HEK293T (cell line): ENCODE results near the gene TFDP1.

ENCODE experiments used
- CTCF ChIA-PET: fragments of 350-600 bp; formaldehyde crosslinking; extraction: SDS; loops from one replicate; lab custom pipeline; 2021; ENCODE audit warnings: antibody characterized with exemption, inconsistent platforms; lab: Yijun Ruan, JAX
- POLR2A ChIA-PET: fragments of 350-600 bp; formaldehyde crosslinking; extraction: SDS; loops from one replicate; lab custom pipeline; 2020; ENCODE audit warnings: antibody characterized with exemption, inconsistent platforms; lab: Yijun Ruan, JAX
- DNase-seq: peaks from one replicate; pipeline ENCODE4 v3.0.0; 2012; ENCODE audit warnings: mixed read lengths; ENCODE audit errors: extremely low spot score
- ARNT ChIP-seq: fragments of 450-650 bp; IDR thresholded peaks from 2 replicates; pipeline ENCODE4 v1.6.1; 2017; ENCODE audit warnings: mild to moderate bottlenecking
- BHLHE40 ChIP-seq: fragments of 450-650 bp; IDR thresholded peaks from 2 replicates; pipeline ENCODE4 v1.6.1; 2016; ENCODE audit warnings: mild to moderate bottlenecking, moderate library complexity, borderline replicate concordance
- CTBP1 ChIP-seq: fragments of 450-650 bp; IDR thresholded peaks from 2 replicates; pipeline ENCODE4 v1.6.1; 2016; ENCODE audit warnings: borderline replicate concordance
- ELF4 ChIP-seq: fragments of 450-650 bp; IDR thresholded peaks from 2 replicates; pipeline ENCODE4 v1.6.1; 2017; ENCODE audit warnings: antibody characterized with exemption
- FOXA1 ChIP-seq: fragments of 450-650 bp; IDR thresholded peaks from 2 replicates; pipeline ENCODE4 v1.6.1; 2016; ENCODE audit warnings: mild to moderate bottlenecking
- FOXK2 ChIP-seq: fragments of 450-650 bp; IDR thresholded peaks from 2 replicates; pipeline ENCODE4 v1.6.1; 2016; ENCODE audit warnings: mild to moderate bottlenecking
- FOXM1 ChIP-seq: fragments of 450-650 bp; IDR thresholded peaks from 2 replicates; pipeline ENCODE4 v1.6.1; 2017; ENCODE audit warnings: mild to moderate bottlenecking, borderline replicate concordance
- HDGF ChIP-seq: fragments of 450-650 bp; IDR thresholded peaks from 2 replicates; pipeline ENCODE4 v1.6.1; 2017; ENCODE audit warnings: antibody characterized with exemption, borderline replicate concordance
- L3MBTL2 ChIP-seq: fragments of 450-650 bp; conservative IDR thresholded peaks from 2 replicates; pipeline ENCODE4 v1.6.1; 2016; ENCODE audit warnings: mild to moderate bottlenecking
- LEF1 ChIP-seq: fragments of 450-650 bp; IDR thresholded peaks from 2 replicates; pipeline ENCODE4 v1.6.1; 2017; ENCODE audit warnings: mild to moderate bottlenecking, borderline replicate concordance
- NFRKB ChIP-seq: fragments of 450-650 bp; IDR thresholded peaks from 2 replicates; pipeline ENCODE4 v1.6.1; 2016; ENCODE audit warnings: mild to moderate bottlenecking, moderate library complexity
- PKNOX1 ChIP-seq: fragments of 450-650 bp; IDR thresholded peaks from 2 replicates; pipeline ENCODE4 v1.6.1; 2016
- SP1 ChIP-seq: fragments of 450-650 bp; IDR thresholded peaks from 2 replicates; pipeline ENCODE4 v1.6.1; 2017
- SUZ12 ChIP-seq: fragments of 450-650 bp; IDR thresholded peaks from 2 replicates; pipeline ENCODE4 v1.6.1; 2016; ENCODE audit warnings: mild to moderate bottlenecking
- TARDBP ChIP-seq: fragments of 450-650 bp; IDR thresholded peaks from 2 replicates; pipeline ENCODE4 v1.6.1; 2016
- ZNF384 ChIP-seq: fragments of 450-650 bp; IDR thresholded peaks from 2 replicates; pipeline ENCODE4 v1.6.1; 2016

TFDP1 gene

DNA sequence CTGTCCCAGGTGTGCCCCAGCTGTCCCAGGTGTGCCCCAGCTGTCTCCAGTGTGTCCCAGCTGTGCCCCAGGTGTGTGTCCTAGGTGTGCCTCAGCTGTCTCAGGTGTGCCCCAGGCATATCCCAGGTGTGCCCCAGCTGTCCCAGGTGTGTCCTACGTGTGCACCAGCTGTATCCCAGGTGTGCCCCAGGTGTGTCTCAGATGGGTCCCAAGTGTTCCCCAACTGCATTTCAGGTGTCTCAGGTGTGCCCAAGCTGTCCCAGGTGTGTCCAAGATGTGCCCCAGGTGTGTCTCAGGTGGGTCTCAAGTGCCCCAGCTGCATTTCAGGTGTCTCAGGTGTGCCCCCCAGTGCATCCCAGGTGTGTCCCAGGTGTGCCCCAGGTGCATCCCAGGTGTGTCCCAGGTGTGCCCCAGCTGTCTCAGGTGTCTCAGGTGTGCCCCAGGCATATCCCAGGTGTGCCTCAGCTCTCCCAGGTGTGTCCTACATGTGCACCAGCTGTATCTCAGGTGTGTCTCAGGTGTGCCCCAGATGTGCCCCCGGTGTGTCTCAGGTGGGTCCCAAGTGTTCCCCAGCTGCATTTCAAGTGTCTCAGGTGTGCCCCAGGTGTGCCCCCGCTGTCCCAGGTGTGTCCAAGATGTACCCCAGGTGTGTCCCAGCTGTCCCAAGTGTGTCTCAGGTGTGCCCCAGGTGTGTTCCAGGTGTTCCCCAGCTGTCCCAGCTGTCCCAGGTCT, 81.2 kb downstream of the TFDP1 start:
- POLR2A ChIA-PET: no interaction called here
- CTCF ChIA-PET: no interaction called here
- DNase-seq: no peak
- TF ChIP-seq ARNT (no peak), CTBP1 (peak; percentile 47; the same call in 1 of the 2 replicates), NFRKB (no peak), L3MBTL2 (no peak)

DNA sequence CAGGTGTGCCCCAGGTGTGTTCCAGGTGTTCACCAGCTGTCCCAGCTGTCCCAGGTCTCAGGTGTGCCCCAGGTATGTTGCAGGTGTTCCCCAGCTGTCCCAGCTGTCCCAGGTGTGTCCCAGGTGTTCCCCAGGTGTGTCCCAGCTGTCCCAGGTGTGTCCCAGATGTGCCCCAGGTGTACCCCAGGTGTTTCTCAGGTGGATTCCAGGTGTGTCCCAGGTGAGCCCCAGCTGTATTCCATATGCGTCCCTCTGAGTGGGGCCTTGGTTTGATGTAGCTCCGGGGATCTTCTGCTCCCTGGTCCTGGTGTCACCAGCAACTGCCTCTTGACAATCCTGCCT, 81.7 kb downstream of the TFDP1 start:
- ChIA-PET CTCF (no interaction called here), POLR2A (no interaction called here)
- DNase-seq: no peak
- TF ChIP-seq CTBP1 (no peak), SUZ12 (no peak), BHLHE40 (no peak), L3MBTL2 (no peak), LEF1 (no peak), FOXM1 (no peak), HDGF (no peak), NFRKB (no peak), TARDBP (no peak), ZNF384 (no peak), ARNT (no peak), SP1 (no peak), PKNOX1 (no peak), FOXA1 (no peak), ELF4 (no peak), FOXK2 (no peak)

GRCh38 chr13:113666951-113667701, 82.6 kb downstream of the TFDP1 start, which contains the start of gene GRK1:
Gene GRK1, plus strand, starts transcription at chr13:113667219. Its CDS starts 168 bp downstream, at chr13:113667387.
- CTCF ChIA-PET: no interaction called here

GRCh38 chr13:113667771-113668490, 83.4 kb downstream of the TFDP1 start:
- DNase-seq: no peak
- ChIA-PET POLR2A (no interaction called here), CTCF (no interaction called here)
- no peak for TF ChIP-seq ARNT
- TF ChIP-seq BHLHE40: no peak
- no peak for TF ChIP-seq ZNF384
- no peak for TF ChIP-seq SP1
- TF ChIP-seq L3MBTL2: no peak
- no peak for TF ChIP-seq FOXA1
- no peak for TF ChIP-seq PKNOX1
- TF ChIP-seq TARDBP: no peak
- TF ChIP-seq FOXM1: no peak
- no peak for TF ChIP-seq ELF4
- no peak for TF ChIP-seq CTBP1

More at GRCh38 chr13:113666951-113667701, 82.6 kb downstream of the TFDP1 start, which contains the start of gene GRK1:
- DNase-seq: no peak
- TF ChIP-seq ELF4: no peak
- POLR2A ChIA-PET: no interaction called here

DNA sequence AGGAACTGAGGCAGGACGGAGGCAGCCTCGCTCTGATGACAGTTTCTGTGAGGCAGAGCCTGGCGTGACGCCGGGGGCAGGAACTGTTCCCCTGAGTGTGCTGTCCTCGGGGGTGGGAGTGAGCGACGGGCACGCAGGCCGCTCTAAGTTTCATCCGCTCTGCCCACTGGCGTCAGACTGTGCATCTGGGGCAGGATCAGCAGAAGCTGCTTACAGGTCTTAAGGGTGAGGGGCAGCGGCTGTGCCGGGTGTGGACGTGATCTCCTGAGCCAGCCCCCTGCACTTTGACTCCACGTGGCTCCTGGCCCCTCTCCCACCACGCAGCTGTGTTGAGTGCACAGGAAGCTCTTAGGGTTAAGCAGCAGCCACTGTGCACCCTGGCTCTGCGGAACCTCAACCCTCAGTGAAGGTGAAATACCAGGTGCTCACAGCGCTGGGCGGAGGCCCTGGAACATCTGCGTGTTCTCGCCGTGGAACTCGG, 84.0 kb downstream of the TFDP1 start:
- ChIA-PET CTCF (no interaction called here), POLR2A (no interaction called here)
- no peak for TF ChIP-seq CTBP1
- TF ChIP-seq BHLHE40: no peak
- no peak for DNase-seq

DNA sequence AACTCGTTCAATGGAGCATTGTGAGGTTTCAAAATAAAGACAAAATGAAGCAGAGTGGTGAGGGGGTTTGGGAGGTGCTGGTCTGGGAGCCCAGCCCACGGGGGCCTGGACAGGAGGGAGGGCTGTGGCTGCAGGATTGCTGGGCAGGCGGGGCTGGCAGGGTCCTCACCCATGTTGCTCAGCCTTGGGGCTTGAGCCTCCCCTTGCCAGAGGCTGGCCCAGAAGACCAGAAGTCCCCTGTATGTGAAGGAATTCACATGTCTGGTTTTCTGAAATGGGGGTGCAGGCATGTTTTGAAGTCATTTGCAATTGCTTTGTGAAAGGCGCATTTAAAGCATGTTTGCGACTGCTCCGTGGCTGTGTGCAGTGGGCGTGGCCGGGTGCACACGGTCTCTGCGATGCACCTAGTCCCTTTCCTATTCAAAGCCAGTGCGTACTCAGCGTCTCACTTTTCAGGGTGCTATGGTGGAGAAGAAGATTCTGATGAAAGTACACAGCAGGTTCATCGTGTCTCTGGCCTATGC, 84.7 kb downstream of the TFDP1 start:
- CTCF ChIA-PET: no interaction called here
- POLR2A ChIA-PET: no interaction called here
- no peak for DNase-seq
- TF ChIP-seq FOXM1 (no peak), L3MBTL2 (no peak), BHLHE40 (no peak)
